Heart right ventricle (tissue), 16 donors: ENCODE data around the gene CCSER2. TPM values are rescaled to one million over a fixed set of nuclear protein-coding genes. Genes with fewer than 3 reads are reported as not detected.

Source experiments
- ATAC-seq, 8 donors: fragments of 200-7000 bp; cut with Tn5 transposase; one replicate each; pipeline ENCODE4 v1.9.1; 2020; ENCODE audit warnings: mild to moderate bottlenecking in 8 of 8, moderate library complexity in 8 of 8, moderate number of reproducible peaks in 1 of 8
- DNase-seq, 2 donors: peaks; one replicate each; pipeline ENCODE4 v3.0.0-alpha.2; 2020
- H3K27ac ChIP-seq, 10 donors: fragments of 200-600 bp; sonication (generic) in 2 of 10; one replicate each; pipeline versions ENCODE4 v1.5.0 to v1.8.0; 2020 to 2022; ENCODE audit warnings: mild to moderate bottlenecking in 3 of 10
- H3K27me3 ChIP-seq, 7 donors: fragments of 200-600 bp; one replicate each; pipeline ENCODE4 v1.8.0; 2021 to 2022; ENCODE audit warnings: mild to moderate bottlenecking in 2 of 7
- H3K36me3 ChIP-seq, 9 donors: fragments of 200-600 bp; sonication (generic) in 1 of 9; one replicate each; pipeline versions ENCODE4 v1.5.0 to v1.8.0; 2020 to 2022; ENCODE audit warnings: mild to moderate bottlenecking in 2 of 9
- H3K4me1 ChIP-seq, 9 donors: fragments of 200-600 bp; sonication (generic) in 1 of 9; one replicate each; pipeline versions ENCODE4 v1.5.0 to v1.8.0; 2020 to 2022; ENCODE audit warnings: mild to moderate bottlenecking in 4 of 9
- H3K4me3 ChIP-seq, 10 donors: fragments of 200-600 bp; sonication (generic) in 2 of 10; one replicate each; pipeline versions ENCODE4 v1.5.0 to v1.8.0; 2020 to 2022; ENCODE audit warnings: mild to moderate bottlenecking in 7 of 10, moderate library complexity in 2 of 10
- H3K9me3 ChIP-seq, 11 donors: fragments of 200-600 bp in 10 of 11; sonication (generic) in 2 of 11; one replicate each; pipeline versions ENCODE4 v1.5.0 to v1.8.0; 2013 to 2022; ENCODE audit warnings: mild to moderate bottlenecking in 2 of 11, control low read depth in 1 of 11, moderate library complexity in 1 of 11
- WGBS, 2 donors: extraction: QIAGEN DNeasy Blood & Tissue Kit; methylation state at CpG; one replicate each; pipeline ENCODE4 v1.1.7; 2013; ENCODE audit warnings: inconsistent platforms in 1 of 2; 5-methylcytosine and 5-hydroxymethylcytosine counted together
- intact Hi-C, 10 donors: fragments of 100-400 bp; cut with DNase I; formaldehyde crosslinking; loops; one replicate each; pipeline versions ENCODE4 v1.11.1 to v1.14.2; 2022
- polyA plus RNA-seq, 2 donors: library from polyadenylated mRNA; stranded (reverse); fragments of 200-250 nt; gene quantifications; one replicate each; pipeline ENCODE4 v1.2.3, GENCODE V29; 2013
- total RNA-seq, 10 donors: library from RNA; stranded (reverse); fragmentation: NEBNext Ultra II Directional in 3 of 10; extraction: Animal tissue kit (Norgen Biotek cat#: 25700) in 3 of 10; gene quantifications; one replicate each; pipeline versions ENCODE4 v1.2.1 to v1.2.4, GENCODE V29; 2021 to 2023
- TF ChIP-seq, protein P1 (sequence below), 9 donors: fragments of 200-600 bp; sonication (generic) in 2 of 9; IDR thresholded peaks; one replicate each; pipeline versions ENCODE4 v1.5.0 to v1.8.0; 2021 to 2022; ENCODE audit warnings: antibody characterized with exemption in 9 of 9, mild to moderate bottlenecking in 5 of 9, moderate library complexity in 1 of 9
- donor health status: Arrhythmogenic right ventricular cardiomyopathy.
- donor health status: ischemic (EF 13 %, LVEDD 7.1; RV severe dilation, severe dysfunction).
- donor health status: healthy with polysubstance abuse.
- donor health status: DM: no; HTN: yes; CAD: no.
- donor health status: DM: no; HTN: no; CAD: no.
- donor health status: ischemic (EF 25% LVEDD 6.9; RV normal size, moderate dysfunction).
- donor health status: ischemic (EF 25% LVEDD 5.7; RV mildly dilated, moderate dysfunction).
- donor health status: healthy.
- donor health status: DM: yes; HTN: yes; CAD: no.
- donor health status: Ischemic cardiomyopathy.
- donor health status: ischemic (EF 35%, LVEDD 5.7; RV mildly dilated, moderate dysfunction).
- donor health status: nonischemic (EF 11% LVEDD 7.7; RV severe dilation, severe dysfunction).
- donor health status: DM: yes; HTN: yes; CAD: no.
- donor health status: PGD.
- donor health status: ischemic (EF 29% LVEDD 5.4; RV normal size, mild dysfunction).
- donor health status: nonischemic (EF 23%, LVEDD 6.1; RV moderate dilation, normal function).

Gene CCSER2
- total and polyA plus RNA-seq, 12 donors = 27.5 to 252 (median 198) TPM

DNA sequence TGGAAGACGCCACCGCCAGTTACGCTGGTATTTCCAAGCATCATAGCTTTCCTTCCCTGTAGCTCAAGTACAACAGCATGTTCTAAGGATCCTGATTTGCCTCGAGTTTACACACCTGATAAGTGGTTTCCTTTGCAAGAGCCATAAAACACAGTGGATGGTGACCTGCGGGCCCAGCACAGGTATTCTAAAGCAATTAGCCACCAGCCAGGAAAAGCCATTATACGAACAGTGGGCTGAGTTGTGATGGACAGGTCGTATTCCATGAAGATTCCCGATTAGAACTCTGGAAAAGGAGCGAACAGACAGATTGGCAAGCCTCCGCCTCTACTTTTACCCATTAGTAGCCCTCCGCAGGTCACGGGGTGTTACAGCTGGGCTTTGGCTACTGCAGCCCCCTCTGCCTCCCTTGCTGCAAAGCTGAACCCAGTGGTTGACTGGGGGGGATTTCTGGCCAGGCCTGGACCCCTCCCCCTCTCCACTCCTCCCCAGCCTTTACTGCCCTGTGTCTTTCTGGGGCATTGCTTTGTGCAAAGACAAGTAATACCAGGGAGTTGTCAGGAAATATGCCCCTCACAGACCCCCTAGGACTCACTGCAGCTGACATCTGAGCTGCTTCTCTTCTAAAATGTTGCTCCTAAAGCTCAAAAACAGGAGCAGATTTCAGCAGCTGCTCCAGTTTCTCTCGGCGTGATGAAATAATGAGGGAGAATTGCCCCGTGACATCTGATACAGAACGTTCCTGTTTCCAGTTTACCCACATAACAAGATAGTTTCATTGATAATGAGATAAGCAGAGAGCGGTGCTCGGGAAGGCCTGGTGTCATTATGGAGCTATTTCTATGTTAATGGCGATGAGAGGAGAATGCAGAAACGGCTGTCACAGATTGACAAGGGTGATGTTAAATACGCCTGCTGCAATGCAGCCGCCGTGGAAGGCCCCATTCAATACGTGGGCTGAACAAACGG is 214.4 kb downstream of the CCSER2 start:
- H3K9me3 ChIP-seq = peaks cover 0 to 4% (median 0%) of the 10 kb centered on the region in 11 donors
- H3K4me3 ChIP-seq = no peak overlapping the region
- H3K4me1 ChIP-seq = peaks cover 0 to 14% (median 10%) of the 10 kb centered on the region in 9 donors
- H3K27ac ChIP-seq = no peak overlapping the region
- WGBS, 2 donors = 69 to 72% methylated on average over 25 of the region's 25 CpGs
- TF ChIP-seq, protein P1, sequence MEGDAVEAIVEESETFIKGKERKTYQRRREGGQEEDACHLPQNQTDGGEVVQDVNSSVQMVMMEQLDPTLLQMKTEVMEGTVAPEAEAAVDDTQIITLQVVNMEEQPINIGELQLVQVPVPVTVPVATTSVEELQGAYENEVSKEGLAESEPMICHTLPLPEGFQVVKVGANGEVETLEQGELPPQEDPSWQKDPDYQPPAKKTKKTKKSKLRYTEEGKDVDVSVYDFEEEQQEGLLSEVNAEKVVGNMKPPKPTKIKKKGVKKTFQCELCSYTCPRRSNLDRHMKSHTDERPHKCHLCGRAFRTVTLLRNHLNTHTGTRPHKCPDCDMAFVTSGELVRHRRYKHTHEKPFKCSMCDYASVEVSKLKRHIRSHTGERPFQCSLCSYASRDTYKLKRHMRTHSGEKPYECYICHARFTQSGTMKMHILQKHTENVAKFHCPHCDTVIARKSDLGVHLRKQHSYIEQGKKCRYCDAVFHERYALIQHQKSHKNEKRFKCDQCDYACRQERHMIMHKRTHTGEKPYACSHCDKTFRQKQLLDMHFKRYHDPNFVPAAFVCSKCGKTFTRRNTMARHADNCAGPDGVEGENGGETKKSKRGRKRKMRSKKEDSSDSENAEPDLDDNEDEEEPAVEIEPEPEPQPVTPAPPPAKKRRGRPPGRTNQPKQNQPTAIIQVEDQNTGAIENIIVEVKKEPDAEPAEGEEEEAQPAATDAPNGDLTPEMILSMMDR (IDR thresholded peaks at IDR 0.05) = no peak
- peaks cover 0 to 46% (median 40%) of the 10 kb centered on the region in 7 donors for H3K27me3 ChIP-seq
- ATAC-seq (no peak), DNase-seq (no peak)
- H3K36me3 ChIP-seq = no peaks in the 10 kb centered on the region
- intact Hi-C loops = loop anchor here in 7 of 10 donors (5.0 to 10.0 kb wide), 4 partner anchors 281 to 1834 kb away; no protein-coding TSS in a partner anchor

DNA sequence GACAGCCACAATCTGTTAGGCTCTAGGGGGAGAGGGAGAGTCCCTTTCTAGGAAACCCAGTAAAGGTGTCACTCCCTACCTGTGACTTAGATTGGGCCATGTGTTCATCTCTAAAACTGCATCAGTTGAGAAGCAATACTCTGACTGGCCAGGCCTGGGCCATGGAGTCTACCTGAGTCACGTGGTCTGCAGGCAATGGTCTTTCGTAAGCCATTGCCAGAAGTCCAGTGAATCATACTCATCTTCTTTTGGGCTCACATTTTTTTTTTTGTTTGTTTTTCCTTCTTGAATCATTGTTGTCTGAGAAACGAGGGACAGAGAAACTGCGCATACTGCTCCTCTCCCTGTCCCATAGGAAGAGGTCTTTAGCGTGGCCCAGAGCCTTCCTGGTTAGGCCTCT is 215.6 kb downstream of the CCSER2 start:
- Histone ChIP-seq H3K9me3 (peaks cover 0 to 4% (median 0%) of the 10 kb centered on the region in 11 donors), H3K27ac (no peak overlapping the region), H3K36me3 (no peaks in the 10 kb centered on the region), H3K27me3 (peaks cover 0 to 47% (median 33%) of the 10 kb centered on the region in 7 donors), H3K4me3 (no peak overlapping the region), H3K4me1 (peaks cover 0 to 14% (median 10%) of the 10 kb centered on the region in 9 donors)
- intact Hi-C loops = loop anchor here in 7 of 10 donors (5.0 to 10.0 kb wide), 4 partner anchors 282 to 1833 kb away; no protein-coding TSS in a partner anchor
- DNase-seq (no peak), ATAC-seq (no peak)
- WGBS, 2 donors = 84 to 91% methylated on average over 5 of the region's 5 CpGs
- TF ChIP-seq, protein P1 (IDR thresholded peaks at IDR 0.05) = no peak

DNA sequence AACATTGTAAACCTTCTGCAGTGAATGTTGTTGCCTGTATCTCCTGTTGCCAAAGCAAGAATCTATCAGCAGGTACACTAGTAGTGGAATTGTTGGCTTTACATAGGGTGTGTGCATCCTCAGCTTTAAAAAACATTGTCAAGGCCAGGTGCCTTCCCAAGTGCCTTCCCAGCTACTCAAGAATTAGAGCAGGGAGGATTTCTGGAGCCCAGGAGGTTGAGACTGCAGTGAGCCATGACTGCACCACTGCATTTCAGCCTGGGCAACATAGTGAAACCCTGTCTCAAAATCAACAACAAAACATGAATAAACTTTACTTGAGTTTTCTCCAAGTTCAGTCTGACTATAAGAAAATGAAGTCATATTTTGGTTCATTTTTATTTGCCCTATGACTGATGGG is 217.3 kb downstream of the CCSER2 start:
- intact Hi-C loops = loop anchor here in 2 of 10 donors (10.0 kb wide), 1 partner anchor 1829 kb away; no protein-coding TSS in a partner anchor

DNA sequence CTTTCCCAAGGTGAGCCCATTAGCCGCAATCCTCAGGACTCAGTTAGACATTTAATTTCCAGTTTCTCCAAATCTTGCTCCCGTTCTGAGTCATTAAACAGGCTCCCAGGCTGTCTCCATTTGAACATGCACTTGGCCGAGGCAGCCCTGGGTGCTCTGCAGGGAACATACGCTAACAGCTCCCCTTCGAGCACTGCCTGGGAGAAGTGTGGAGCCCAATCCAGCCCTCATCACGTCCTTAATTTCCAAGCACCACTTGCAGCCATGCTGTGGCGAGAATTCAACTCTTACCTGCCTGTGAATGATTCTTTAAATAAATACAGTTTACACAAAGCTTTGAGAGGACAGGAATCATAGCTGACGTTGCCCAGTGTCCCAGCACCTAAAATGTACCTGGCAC is 218.2 kb downstream of the CCSER2 start:
- ATAC-seq = no peak
- Histone ChIP-seq H3K9me3 (peaks cover 0 to 1% (median 0%) of the 10 kb centered on the region in 11 donors), H3K27ac (no peak overlapping the region), H3K27me3 (peaks cover 0 to 49% (median 17%) of the 10 kb centered on the region in 7 donors), H3K36me3 (no peaks in the 10 kb centered on the region), H3K4me3 (no peak overlapping the region), H3K4me1 (no peaks in the 10 kb centered on the region)
- WGBS, 2 donors = 84 to 88% methylated on average over 8 of the region's 8 CpGs
- DNase-seq = no peak
- TF ChIP-seq, protein P1 (IDR thresholded peaks at IDR 0.05) = no peak
- intact Hi-C loops = loop anchor here in 2 of 10 donors (10.0 kb wide), 1 partner anchor 1828 kb away; no protein-coding TSS in a partner anchor

More for the DNA sequence above, 217.3 kb downstream of the CCSER2 start:
- TF ChIP-seq, protein P1 (IDR thresholded peaks at IDR 0.05) = no peak
- no peak overlapping the region for H3K4me3 ChIP-seq
- ATAC-seq (no peak), DNase-seq (no peak)
- H3K9me3 ChIP-seq = peaks cover 0 to 4% (median 0%) of the 10 kb centered on the region in 11 donors
- peaks cover 0 to 6% (median 4%) of the 10 kb centered on the region in 9 donors for H3K4me1 ChIP-seq
- H3K36me3 ChIP-seq = no peaks in the 10 kb centered on the region
- H3K27me3 ChIP-seq = peaks cover 0 to 48% (median 27%) of the 10 kb centered on the region in 7 donors
- H3K27ac ChIP-seq = no peak overlapping the region
